Measurements from ENCODE around the gene CCDC59.

Gene CCDC59

GRCh38 chr12:82327861-82328260 is 30.3 kb downstream of the CCDC59 start:
- no peak for TF ChIP-seq CTCF (IDR thresholded peaks at IDR 0.05; ENCODE audit: low read depth, low read length)
- no peaks in the 10 kb centered on the region for H3K9me3 ChIP-seq (ENCODE audit: severe bottlenecking)
- no peak overlapping the region for H3K27ac ChIP-seq

GRCh38 chr12:82326905-82327503 is 31.2 kb downstream of the CCDC59 start:
- no peak overlapping the region for H3K4me3 ChIP-seq (ENCODE audit: low read depth, low read length)
- H3K9me3 ChIP-seq (ENCODE audit: severe bottlenecking), result no peaks in the 10 kb centered on the region
- no peak for TF ChIP-seq CTCF (IDR thresholded peaks at IDR 0.05; ENCODE audit: low read depth, low read length)
- no peak for DNase-seq
- H3K27ac ChIP-seq, result no peak overlapping the region
- H3K27me3 ChIP-seq (ENCODE audit: insufficient read depth, low read depth, severe bottlenecking), result no peaks in the 10 kb centered on the region
- H3K36me3 ChIP-seq, result no peaks in the 10 kb centered on the region

More at GRCh38 chr12:82327861-82328260, 30.3 kb downstream of the CCDC59 start:
- Histone ChIP-seq H3K27me3 (ENCODE audit: insufficient read depth, low read depth, severe bottlenecking) (no peaks in the 10 kb centered on the region), H3K36me3 (no peaks in the 10 kb centered on the region), H3K4me3 (ENCODE audit: low read depth, low read length) (no peak overlapping the region)
- no peak for DNase-seq

- H3K27ac ChIP-seq, result no peak overlapping the region
These were observed 32.4 kb downstream of the CCDC59 start for GRCh38 chr12:82325540-82326336.

GRCh38 chr12:82319276-82319675 is 38.9 kb downstream of the CCDC59 start:
- Histone ChIP-seq H3K4me3 (ENCODE audit: low read depth, low read length) (no peak overlapping the region), H3K36me3 (no peaks in the 10 kb centered on the region), H3K27ac (no peak overlapping the region), H3K9me3 (ENCODE audit: severe bottlenecking) (no peaks in the 10 kb centered on the region), H3K27me3 (ENCODE audit: insufficient read depth, low read depth, severe bottlenecking) (no peaks in the 10 kb centered on the region)
- no peak for DNase-seq
- no peak for TF ChIP-seq CTCF (IDR thresholded peaks at IDR 0.05; ENCODE audit: low read depth, low read length)

More at GRCh38 chr12:82325540-82326336, 32.4 kb downstream of the CCDC59 start:
- Histone ChIP-seq H3K4me3 (ENCODE audit: low read depth, low read length) (no peak overlapping the region), H3K36me3 (no peaks in the 10 kb centered on the region), H3K27me3 (ENCODE audit: insufficient read depth, low read depth, severe bottlenecking) (no peaks in the 10 kb centered on the region), H3K9me3 (ENCODE audit: severe bottlenecking) (no peaks in the 10 kb centered on the region)
- no peak for TF ChIP-seq CTCF (IDR thresholded peaks at IDR 0.05; ENCODE audit: low read depth, low read length)
- no peak for DNase-seq

GRCh38 chr12:82314406-82314892 is 43.7 kb downstream of the CCDC59 start:
- no peak overlapping the region for H3K4me3 ChIP-seq (ENCODE audit: low read depth, low read length)
- peaks cover 4% of the 10 kb centered on the region for H3K9me3 ChIP-seq (ENCODE audit: severe bottlenecking)
- DNase-seq, result no peak

More at GRCh38 chr12:82314406-82314892, 43.7 kb downstream of the CCDC59 start:
- H3K27me3 ChIP-seq (ENCODE audit: insufficient read depth, low read depth, severe bottlenecking), result no peaks in the 10 kb centered on the region
- no peak overlapping the region for H3K27ac ChIP-seq
- no peaks in the 10 kb centered on the region for H3K36me3 ChIP-seq
- no peak for TF ChIP-seq CTCF (IDR thresholded peaks at IDR 0.05; ENCODE audit: low read depth, low read length)
